Lower leg skin (tissue), 3 donors: ENCODE measurements around the gene PRDM16.

Experiments
- CTCF ChIP-seq, 3 donors: fragments of 450-650 bp; IDR thresholded peaks; one replicate each; pipeline ENCODE4 v1.5.1; 2016; ENCODE audit warnings: antibody characterized with exemption in 3 of 3, mild to moderate bottlenecking in 3 of 3, moderate library complexity in 2 of 3
- POLR2A ChIP-seq, 2 donors: fragments of 450-650 bp; IDR thresholded peaks; one replicate each; pipeline ENCODE4 v1.6.1; 2016 to 2017; ENCODE audit warnings: antibody characterized with exemption in 2 of 2, mild to moderate bottlenecking in 1 of 2, moderate library complexity in 1 of 2

- TF ChIP-seq CTCF (IDR thresholded peaks at IDR 0.05) (no peak), POLR2A (IDR thresholded peaks at IDR 0.05) (no peak)
These were observed 389.2 kb downstream of the PRDM16 start for GRCh38 chr1:3457910-3458883.
